Measurements from ENCODE around the gene USP22.

The USP22 gene

GRCh38 chr17:21049457-21049856 lies 6.6 kb upstream of the USP22 start:
- in situ Hi-C loops (cut with MboI; ENCODE audit: low sequenced_read_pairs) = no loop called here

DNA sequence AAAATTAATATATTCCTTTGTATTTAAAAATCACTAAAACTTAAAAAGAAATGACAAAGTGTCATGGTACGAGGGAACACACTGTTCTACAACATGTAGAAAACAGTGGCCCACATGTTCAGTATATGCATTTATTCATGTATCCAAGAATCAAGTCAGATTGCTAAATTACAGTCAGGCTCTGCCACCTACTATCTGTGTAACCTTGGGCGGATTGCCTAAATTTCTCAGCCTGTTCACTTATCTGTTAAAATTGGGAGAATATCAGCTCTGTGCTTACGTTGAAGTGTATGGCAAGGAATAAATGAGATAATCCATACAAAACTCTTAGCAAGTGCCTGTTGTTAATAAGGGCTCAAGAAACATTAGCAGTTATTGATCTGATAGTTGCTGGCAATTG lies 3.4 kb upstream of the USP22 start:
- in situ Hi-C loops (cut with MboI; ENCODE audit: low sequenced_read_pairs) = no loop called here

DNA sequence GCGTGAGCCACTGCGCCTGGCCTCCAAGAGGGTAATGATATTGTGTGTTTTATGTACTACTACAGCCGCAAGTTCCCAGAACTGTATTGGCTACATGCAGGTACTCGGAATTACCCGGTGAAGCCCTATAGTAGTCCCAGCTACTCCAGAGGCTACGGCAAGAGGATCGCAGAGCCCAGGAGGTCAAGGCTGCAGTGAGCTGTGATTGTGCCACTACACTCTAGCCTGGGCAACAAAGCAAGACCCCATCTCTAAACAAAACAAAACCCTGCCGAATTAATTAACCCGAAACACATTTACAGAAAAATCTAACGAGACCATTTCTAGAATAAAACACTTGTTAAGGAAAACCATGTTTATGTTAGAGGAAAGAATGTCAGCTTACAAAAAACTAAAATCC lies 2.2 kb upstream of the USP22 start:
- in situ Hi-C loops (cut with MboI; ENCODE audit: low sequenced_read_pairs) = no loop called here

GRCh38 chr17:21043296-21044232 lies 753 bp upstream of the USP22 start:
- in situ Hi-C loops (cut with MboI; ENCODE audit: low sequenced_read_pairs) = no loop called here

DNA sequence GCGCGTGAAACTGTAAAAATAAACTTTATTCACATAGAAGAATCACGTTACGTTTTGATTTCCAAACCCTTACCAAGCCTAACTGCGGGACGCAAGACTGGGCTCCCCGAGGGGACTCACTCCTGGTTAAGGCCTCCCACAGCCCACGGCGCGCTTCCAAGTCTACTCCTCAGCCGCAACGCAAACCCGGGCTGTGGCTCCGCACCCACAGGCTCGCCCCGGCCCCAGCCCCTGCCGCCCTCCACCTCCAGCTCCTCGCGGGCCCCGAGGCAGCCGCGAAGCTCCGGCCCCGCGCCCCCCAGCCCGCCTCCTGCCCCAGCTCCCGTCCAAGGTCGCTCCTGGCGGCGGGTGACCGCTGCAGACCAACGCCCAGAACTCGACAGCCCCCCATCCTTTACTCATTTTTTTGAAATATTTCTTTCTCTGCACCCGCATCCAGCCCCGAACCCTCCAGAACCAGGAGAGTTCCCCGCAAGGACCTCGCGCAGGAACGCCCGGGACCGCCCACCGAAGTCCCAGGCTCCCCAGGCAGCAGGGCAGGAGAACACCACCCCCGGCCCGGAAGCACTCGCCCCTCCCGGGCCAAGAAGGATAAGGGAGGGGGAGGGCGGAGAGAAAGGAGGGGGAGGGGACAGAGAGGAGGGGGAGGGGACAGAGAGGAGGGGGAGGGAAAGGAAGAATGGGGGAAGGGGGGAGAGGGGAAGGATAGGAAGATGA lies 912 bp downstream of the USP22 start:
- in situ Hi-C loops (cut with MboI; ENCODE audit: low sequenced_read_pairs) = no loop called here

GRCh38 chr17:21039839-21040575 lies 2.8 kb downstream of the USP22 start:
- in situ Hi-C loops (cut with MboI; ENCODE audit: low sequenced_read_pairs) = no loop called here

GRCh38 chr17:21037117-21037803 lies 5.6 kb downstream of the USP22 start:
- in situ Hi-C loops (cut with MboI; ENCODE audit: low sequenced_read_pairs) = no loop called here

DNA sequence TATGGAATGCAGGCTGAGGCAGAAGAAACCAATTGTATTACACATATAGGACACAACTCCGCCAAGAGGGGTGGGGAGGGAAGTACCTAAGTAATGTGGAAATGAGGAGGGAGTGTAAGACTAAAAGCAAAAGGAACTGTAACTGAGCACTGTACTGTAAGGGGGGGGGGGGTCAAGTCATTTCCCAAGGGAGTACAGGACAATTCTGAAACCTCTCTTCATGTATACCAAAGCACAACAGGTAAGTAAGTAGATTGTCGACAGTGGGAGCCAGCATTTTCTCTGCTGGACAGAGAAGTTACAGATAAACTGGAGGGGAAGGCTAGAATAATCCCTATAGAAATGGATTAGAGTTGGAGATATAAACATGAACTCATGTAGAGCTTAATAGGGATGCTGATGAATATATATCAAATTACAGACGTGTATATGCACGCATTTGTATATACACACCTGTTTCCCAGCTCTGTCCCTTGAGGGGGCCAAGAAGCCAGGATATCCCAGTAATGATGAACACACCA lies 6.4 kb downstream of the USP22 start:
- in situ Hi-C loops (cut with MboI; ENCODE audit: low sequenced_read_pairs) = no loop called here

GRCh38 chr17:21035406-21035805 lies 7.4 kb downstream of the USP22 start:
- in situ Hi-C loops (cut with MboI; ENCODE audit: low sequenced_read_pairs) = no loop called here

DNA sequence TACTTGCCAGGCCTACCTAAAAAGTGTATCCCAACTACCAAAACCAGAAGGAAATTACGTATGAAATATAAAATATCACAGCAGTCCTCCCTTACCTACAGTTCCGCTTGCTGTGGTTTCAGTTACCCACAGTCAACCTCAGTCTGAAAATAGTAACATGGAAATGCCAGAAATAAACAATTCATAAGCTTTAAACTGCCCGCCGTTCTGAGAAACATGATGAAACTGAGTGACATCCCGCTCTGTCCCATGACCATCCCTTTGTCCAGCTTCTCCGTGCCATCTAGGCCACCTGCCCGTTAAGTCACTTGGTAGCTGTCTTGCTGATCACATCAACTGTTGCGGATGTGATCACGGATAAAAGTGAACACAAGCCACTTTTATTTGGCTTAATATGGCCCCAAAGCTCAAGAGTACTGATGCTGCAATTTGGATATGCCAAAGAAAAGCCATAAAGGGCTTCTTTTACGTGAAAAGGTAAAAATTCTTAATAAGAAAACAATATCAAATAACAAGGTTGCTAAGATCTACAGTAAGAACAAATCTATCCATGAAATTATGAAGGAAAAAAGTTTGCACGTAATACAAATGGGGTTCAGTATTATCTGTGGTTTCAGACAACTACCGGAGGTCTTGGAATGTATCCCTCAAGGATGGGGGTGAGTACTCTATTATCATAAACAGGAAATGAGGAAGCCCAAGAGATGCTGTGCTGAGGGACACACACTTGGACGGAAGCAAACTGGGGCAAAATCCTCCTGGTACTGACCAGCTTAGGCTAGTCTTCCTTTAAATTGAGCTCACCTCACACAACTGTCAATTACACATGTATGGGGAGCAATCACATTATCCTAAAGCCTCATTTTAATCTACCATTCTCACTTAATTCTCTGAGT lies 8.2 kb downstream of the USP22 start:
- in situ Hi-C loops (cut with MboI; ENCODE audit: low sequenced_read_pairs) = no loop called here

- in situ Hi-C loops (cut with MboI; ENCODE audit: low sequenced_read_pairs) = no loop called here
These were observed 9.5 kb downstream of the USP22 start for GRCh38 chr17:21033350-21033749.

GRCh38 chr17:21031756-21032396 lies 10.9 kb downstream of the USP22 start:
- in situ Hi-C loops (cut with MboI; ENCODE audit: low sequenced_read_pairs) = no loop called here

GRCh38 chr17:21030375-21030774 lies 12.4 kb downstream of the USP22 start:
- in situ Hi-C loops (cut with MboI; ENCODE audit: low sequenced_read_pairs) = no loop called here

DNA sequence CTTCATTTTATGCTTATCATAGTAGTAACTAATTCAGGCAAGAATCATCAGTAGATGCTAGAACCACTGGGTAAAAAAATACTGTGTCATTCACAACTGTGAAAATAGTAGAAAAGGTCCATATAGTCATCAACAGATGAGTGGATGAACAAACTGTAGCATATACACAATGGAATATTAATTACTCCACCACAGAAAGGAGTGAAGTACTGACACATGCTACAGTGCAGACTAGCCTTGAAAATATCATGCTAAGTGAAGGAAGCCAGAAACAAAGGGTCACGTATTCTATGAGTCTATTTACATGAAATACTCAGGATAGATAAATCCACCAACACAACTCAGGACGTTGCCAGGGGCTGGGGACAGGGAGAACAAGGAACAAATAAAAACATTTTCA lies 13.3 kb downstream of the USP22 start:
- in situ Hi-C loops (cut with MboI; ENCODE audit: low sequenced_read_pairs) = no loop called here

DNA sequence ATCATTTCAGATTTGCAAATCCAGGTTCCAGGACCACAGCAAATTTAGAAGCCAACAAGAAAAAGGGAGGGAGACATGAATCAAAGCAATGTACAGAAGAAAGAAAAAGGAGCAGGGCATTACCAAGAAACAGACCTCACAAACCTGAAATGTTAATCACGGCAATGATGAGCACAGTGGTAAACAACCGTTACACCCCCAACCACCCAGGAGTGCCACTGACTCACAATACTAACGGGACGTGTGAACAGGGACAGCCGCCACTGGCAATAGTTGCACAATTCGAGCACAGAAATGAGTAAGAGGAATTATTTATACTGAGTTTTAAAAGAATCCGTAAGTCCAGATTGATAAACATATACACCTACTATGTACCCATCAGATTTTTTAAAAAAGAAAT lies 13.8 kb downstream of the USP22 start:
- in situ Hi-C loops (cut with MboI; ENCODE audit: low sequenced_read_pairs) = no loop called here

- in situ Hi-C loops (cut with MboI; ENCODE audit: low sequenced_read_pairs) = no loop called here
These were observed 14.6 kb downstream of the USP22 start for GRCh38 chr17:21028192-21028591.

DNA sequence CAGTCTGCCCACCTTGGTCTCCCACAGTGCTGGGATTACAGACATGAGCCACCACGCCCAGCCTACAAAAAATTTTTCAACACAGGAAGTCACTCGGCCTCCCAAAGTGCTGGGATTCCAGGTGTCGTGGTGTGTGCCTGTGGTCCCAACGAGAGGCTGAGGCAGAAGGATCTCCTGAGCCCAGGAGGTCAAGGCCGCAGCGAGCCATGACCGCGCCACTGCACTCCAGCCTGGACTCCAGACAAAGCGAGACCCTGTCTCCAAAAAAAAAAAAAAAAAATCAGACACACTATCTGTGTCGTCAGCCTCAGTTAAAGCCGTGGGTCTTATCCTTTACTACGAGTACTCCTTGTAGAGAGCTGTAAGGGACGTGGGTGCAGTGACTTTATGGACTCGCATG lies 15.8 kb downstream of the USP22 start:
- in situ Hi-C loops (cut with MboI; ENCODE audit: low sequenced_read_pairs) = no loop called here

- in situ Hi-C loops (cut with MboI; ENCODE audit: low sequenced_read_pairs) = no loop called here
These were observed 17.4 kb downstream of the USP22 start for GRCh38 chr17:21025451-21025850.

- in situ Hi-C loops (cut with MboI; ENCODE audit: low sequenced_read_pairs) = loop anchor here (25.0 kb wide), 1 partner anchor 488 kb away; no protein-coding TSS in a partner anchor
These were observed 18.8 kb downstream of the USP22 start for GRCh38 chr17:21024024-21024423.
